ENCODE data around the gene PARG.
"Not testable (repeated sequence)": the region's sequence is repeated elsewhere in the genome, so short reads cannot be mapped to it uniquely, and the experiment has no call there.

Gene PARG

DNA sequence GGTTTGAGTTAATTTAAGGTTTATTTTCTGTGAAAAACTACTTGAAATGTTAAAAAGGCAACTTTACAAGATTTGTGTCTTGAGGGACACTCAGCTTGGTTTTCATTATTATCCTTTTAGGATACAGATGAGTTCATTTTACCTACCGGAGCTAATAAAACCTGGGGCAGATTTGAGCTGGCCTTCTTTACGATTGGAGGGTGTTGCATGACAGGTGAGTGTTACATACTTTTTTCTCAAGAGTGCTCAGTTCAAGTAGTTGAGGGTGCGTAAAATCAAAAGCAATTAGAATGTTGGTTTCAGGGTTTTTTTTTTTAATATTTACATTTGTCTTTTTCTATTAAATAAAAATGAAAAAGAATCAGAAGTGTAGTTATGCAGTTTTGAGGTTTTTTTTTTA, 10.2 kb upstream of the PARG start:
- H3K23ac ChIP-seq (ENCODE audit: low read length in 2 of 2); H2AK5ac ChIP-seq (ENCODE audit: low read length, severe bottlenecking); H2BK15ac ChIP-seq (ENCODE audit: low read depth, poor library complexity, severe bottlenecking); H3K4me1 ChIP-seq (ENCODE audit: control insufficient read depth, insufficient read depth, low read depth, low read length); H3K14ac ChIP-seq (ENCODE audit: low read length in 2 of 2); DNase-seq; H3K4me3 ChIP-seq (ENCODE audit: insufficient read depth in 1 of 2, low read depth in 1 of 2, low read length in 2 of 2); H3K79me1 ChIP-seq (replicated peaks; ENCODE audit: low read length, poor library complexity, severe bottlenecking); H2BK12ac ChIP-seq (ENCODE audit: low read length in 2 of 2); H2BK5ac ChIP-seq (ENCODE audit: low read depth, low read length, poor library complexity, severe bottlenecking); H3K4ac ChIP-seq (ENCODE audit: low read depth in 1 of 2, low read length in 2 of 2); H3K27me3 ChIP-seq (ENCODE audit: control insufficient read depth in 1 of 2, insufficient read depth in 1 of 2, low read length in 2 of 2); H3K9me3 ChIP-seq (ENCODE audit: control insufficient read depth, low read length); H2AFZ ChIP-seq (ENCODE audit: low read depth, low read length); H2BK120ac ChIP-seq (ENCODE audit: low read depth, low read length); H3K27ac ChIP-seq (ENCODE audit: low read length, poor library complexity, severe bottlenecking); H3K18ac ChIP-seq (ENCODE audit: low read depth in 1 of 2, low read length in 2 of 2); H3K9ac ChIP-seq (ENCODE audit: low read length); H4K91ac ChIP-seq (ENCODE audit: low read length); H4K8ac ChIP-seq (ENCODE audit: low read length); H3K4me2 ChIP-seq (ENCODE audit: low read length, poor library complexity, severe bottlenecking): not testable (repeated sequence)
- peaks cover 0 to 17% of the 10 kb centered on the region in 2 experiments for H3K36me3 ChIP-seq (ENCODE audit: control insufficient read depth in 1 of 2, insufficient read depth in 2 of 2, low read depth in 1 of 2, low read length in 2 of 2)
- 100% methylated on average over 2 of the region's 3 CpGs for WGBS

DNA sequence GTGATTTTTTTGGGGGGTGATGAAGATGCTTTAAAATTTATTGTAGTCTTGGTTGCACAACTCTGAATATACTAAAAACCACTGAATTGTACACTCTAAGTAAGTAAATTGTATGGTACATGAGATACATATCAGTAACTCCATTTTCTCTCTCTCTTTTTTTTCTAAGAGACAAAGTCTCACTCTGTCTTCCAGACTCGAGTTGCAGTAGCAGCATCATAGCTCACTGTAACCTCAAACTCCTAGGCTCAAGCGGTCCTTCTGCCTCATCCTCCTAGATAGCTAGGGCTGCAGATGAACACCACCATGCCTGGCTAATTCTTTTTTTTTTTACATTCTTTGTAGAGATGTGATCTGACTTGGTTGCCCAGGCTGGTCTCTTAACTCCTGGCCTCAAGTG, 6.9 kb upstream of the PARG start:
- H2AFZ ChIP-seq (ENCODE audit: low read depth, low read length); H3K79me1 ChIP-seq (replicated peaks; ENCODE audit: low read length, poor library complexity, severe bottlenecking); DNase-seq; H2BK5ac ChIP-seq (ENCODE audit: low read depth, low read length, poor library complexity, severe bottlenecking); H3K27me3 ChIP-seq (ENCODE audit: control insufficient read depth in 1 of 2, insufficient read depth in 1 of 2, low read length in 2 of 2); H2AK5ac ChIP-seq (ENCODE audit: low read length, severe bottlenecking); H3K18ac ChIP-seq (ENCODE audit: low read depth in 1 of 2, low read length in 2 of 2); H4K91ac ChIP-seq (ENCODE audit: low read length); H3K4me2 ChIP-seq (ENCODE audit: low read length, poor library complexity, severe bottlenecking); H3K9ac ChIP-seq (ENCODE audit: low read length); H3K27ac ChIP-seq (ENCODE audit: low read length, poor library complexity, severe bottlenecking); H3K4me3 ChIP-seq (ENCODE audit: insufficient read depth in 1 of 2, low read depth in 1 of 2, low read length in 2 of 2); H2BK15ac ChIP-seq (ENCODE audit: low read depth, poor library complexity, severe bottlenecking); H3K4me1 ChIP-seq (ENCODE audit: control insufficient read depth, insufficient read depth, low read depth, low read length); H2BK12ac ChIP-seq (ENCODE audit: low read length in 2 of 2); H3K14ac ChIP-seq (ENCODE audit: low read length in 2 of 2); H3K4ac ChIP-seq (ENCODE audit: low read depth in 1 of 2, low read length in 2 of 2); H2BK120ac ChIP-seq (ENCODE audit: low read depth, low read length); H3K36me3 ChIP-seq (ENCODE audit: control insufficient read depth in 1 of 2, insufficient read depth in 2 of 2, low read depth in 1 of 2, low read length in 2 of 2); H4K8ac ChIP-seq (ENCODE audit: low read length); H3K23ac ChIP-seq (ENCODE audit: low read length in 2 of 2); H3K9me3 ChIP-seq (ENCODE audit: control insufficient read depth, low read length): not testable (repeated sequence)
- 98% methylated on average over 2 of the region's 2 CpGs for WGBS

DNA sequence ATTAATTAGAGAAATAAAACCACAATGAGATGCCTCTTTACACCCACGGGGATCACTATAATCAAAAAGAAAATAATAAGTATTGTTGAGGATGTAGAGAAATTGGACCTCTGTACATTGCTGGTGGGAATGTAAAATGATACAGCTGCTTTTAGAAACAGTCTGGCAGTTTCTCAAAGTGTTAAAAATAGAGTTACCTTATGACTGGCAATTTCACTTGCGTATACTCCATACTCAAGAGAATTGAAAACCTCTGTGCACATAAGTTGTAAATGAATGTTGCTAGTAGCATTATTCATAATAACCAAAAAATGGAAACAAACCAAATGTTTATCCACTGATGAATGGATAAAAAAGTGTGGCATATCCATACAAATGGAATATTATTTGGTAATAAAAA, 6.3 kb upstream of the PARG start:
- not testable (repeated sequence) for H2AK5ac ChIP-seq (ENCODE audit: low read length, severe bottlenecking)

DNA sequence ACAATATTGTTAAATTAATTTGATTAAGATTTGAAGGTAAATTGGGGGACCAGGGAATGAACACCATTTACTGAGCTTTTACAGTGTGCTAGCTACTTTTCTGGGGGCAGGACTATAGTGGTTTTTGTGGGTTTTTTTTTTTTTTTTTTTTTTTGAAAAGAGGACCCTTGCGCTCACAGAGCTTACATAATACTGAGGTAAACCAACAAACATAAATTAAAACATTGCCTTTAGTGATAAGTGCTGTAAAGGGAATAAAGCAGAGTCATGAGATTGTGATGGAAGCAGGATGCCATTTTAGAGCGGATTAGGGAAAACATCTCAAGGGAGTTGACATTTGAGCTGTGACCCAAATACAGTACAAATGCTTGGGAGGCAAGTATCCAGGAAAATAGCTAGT, 1.8 kb upstream of the PARG start:
- not testable (repeated sequence) for H2BK12ac ChIP-seq (ENCODE audit: low read length in 2 of 2); H3K27ac ChIP-seq (ENCODE audit: low read length, poor library complexity, severe bottlenecking); H3K9me3 ChIP-seq (ENCODE audit: control insufficient read depth, low read length); H4K8ac ChIP-seq (ENCODE audit: low read length); H3K4ac ChIP-seq (ENCODE audit: low read depth in 1 of 2, low read length in 2 of 2); H3K79me1 ChIP-seq (replicated peaks; ENCODE audit: low read length, poor library complexity, severe bottlenecking); H3K4me2 ChIP-seq (ENCODE audit: low read length, poor library complexity, severe bottlenecking); DNase-seq; H2BK15ac ChIP-seq (ENCODE audit: low read depth, poor library complexity, severe bottlenecking); H3K36me3 ChIP-seq (ENCODE audit: control insufficient read depth in 1 of 2, insufficient read depth in 2 of 2, low read depth in 1 of 2, low read length in 2 of 2); H3K27me3 ChIP-seq (ENCODE audit: control insufficient read depth in 1 of 2, insufficient read depth in 1 of 2, low read length in 2 of 2); H3K18ac ChIP-seq (ENCODE audit: low read depth in 1 of 2, low read length in 2 of 2); H3K14ac ChIP-seq (ENCODE audit: low read length in 2 of 2); H3K4me1 ChIP-seq (ENCODE audit: control insufficient read depth, insufficient read depth, low read depth, low read length); H2AFZ ChIP-seq (ENCODE audit: low read depth, low read length); H2AK5ac ChIP-seq (ENCODE audit: low read length, severe bottlenecking); H2BK5ac ChIP-seq (ENCODE audit: low read depth, low read length, poor library complexity, severe bottlenecking); H4K91ac ChIP-seq (ENCODE audit: low read length); H3K23ac ChIP-seq (ENCODE audit: low read length in 2 of 2); H2BK120ac ChIP-seq (ENCODE audit: low read depth, low read length)
- Histone ChIP-seq H3K4me3 (ENCODE audit: insufficient read depth in 1 of 2, low read depth in 1 of 2, low read length in 2 of 2) (peak overlapping the region in 1 of 2 experiments; percentile 29), H3K9ac (ENCODE audit: low read length) (peak overlapping the region; percentile 98)
- 96% methylated on average over 1 of the region's 2 CpGs for WGBS

More for the DNA sequence above, 6.3 kb upstream of the PARG start:
- H3K18ac ChIP-seq (ENCODE audit: low read depth in 1 of 2, low read length in 2 of 2); H2BK12ac ChIP-seq (ENCODE audit: low read length in 2 of 2); H4K8ac ChIP-seq (ENCODE audit: low read length); H3K9ac ChIP-seq (ENCODE audit: low read length); H3K36me3 ChIP-seq (ENCODE audit: control insufficient read depth in 1 of 2, insufficient read depth in 2 of 2, low read depth in 1 of 2, low read length in 2 of 2); H3K27me3 ChIP-seq (ENCODE audit: control insufficient read depth in 1 of 2, insufficient read depth in 1 of 2, low read length in 2 of 2); H3K79me1 ChIP-seq (replicated peaks; ENCODE audit: low read length, poor library complexity, severe bottlenecking); H2BK15ac ChIP-seq (ENCODE audit: low read depth, poor library complexity, severe bottlenecking); H3K4me1 ChIP-seq (ENCODE audit: control insufficient read depth, insufficient read depth, low read depth, low read length); H2AFZ ChIP-seq (ENCODE audit: low read depth, low read length); H3K14ac ChIP-seq (ENCODE audit: low read length in 2 of 2); H3K4me2 ChIP-seq (ENCODE audit: low read length, poor library complexity, severe bottlenecking); H4K91ac ChIP-seq (ENCODE audit: low read length); H2BK5ac ChIP-seq (ENCODE audit: low read depth, low read length, poor library complexity, severe bottlenecking); H3K27ac ChIP-seq (ENCODE audit: low read length, poor library complexity, severe bottlenecking); H3K9me3 ChIP-seq (ENCODE audit: control insufficient read depth, low read length); H3K4me3 ChIP-seq (ENCODE audit: insufficient read depth in 1 of 2, low read depth in 1 of 2, low read length in 2 of 2); H3K4ac ChIP-seq (ENCODE audit: low read depth in 1 of 2, low read length in 2 of 2); H2BK120ac ChIP-seq (ENCODE audit: low read depth, low read length); DNase-seq; H3K23ac ChIP-seq (ENCODE audit: low read length in 2 of 2): not testable (repeated sequence)
- WGBS: no CpG with 5 or more reads among the region's 2 CpGs

Measured in mesenchymal stem cell (in vitro differentiated cells and primary cell).